ENCODE measurements around the gene GHRL.
"Not testable (repeated sequence)": the region's sequence is repeated elsewhere in the genome, so short reads cannot be mapped to it uniquely, and the experiment has no call there.

Gene GHRL

DNA sequence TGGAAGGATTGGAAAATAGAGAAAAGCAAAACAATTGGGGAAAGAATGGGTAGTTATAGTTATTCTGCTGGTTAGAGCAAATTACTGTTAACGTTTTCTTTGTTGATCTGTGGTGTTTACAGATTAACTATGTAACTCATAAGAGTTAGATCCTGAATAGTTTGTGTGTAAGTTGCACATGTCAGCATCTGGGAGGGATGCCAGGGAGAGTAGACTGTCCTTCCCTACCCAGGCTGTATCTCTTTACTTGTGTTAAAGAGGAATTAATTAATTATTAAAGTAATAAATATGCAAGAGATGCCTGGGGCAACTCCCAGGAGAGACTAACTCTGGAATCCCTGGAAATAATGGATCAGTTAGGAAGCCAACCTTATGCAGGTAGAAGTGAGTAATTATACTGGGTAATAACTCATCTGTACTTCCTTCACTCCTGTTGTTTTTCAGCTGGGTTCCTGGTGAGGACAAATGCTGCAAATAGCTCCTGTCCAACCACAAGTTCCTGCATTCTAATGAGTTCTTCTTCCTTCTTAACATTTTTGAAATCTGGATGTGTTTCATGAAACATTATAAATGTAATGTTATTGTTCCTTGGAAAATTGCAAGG is 18.9 kb downstream of the GHRL start:
- DNase-seq (ENCODE audit: low spot score) = no peak

DNA sequence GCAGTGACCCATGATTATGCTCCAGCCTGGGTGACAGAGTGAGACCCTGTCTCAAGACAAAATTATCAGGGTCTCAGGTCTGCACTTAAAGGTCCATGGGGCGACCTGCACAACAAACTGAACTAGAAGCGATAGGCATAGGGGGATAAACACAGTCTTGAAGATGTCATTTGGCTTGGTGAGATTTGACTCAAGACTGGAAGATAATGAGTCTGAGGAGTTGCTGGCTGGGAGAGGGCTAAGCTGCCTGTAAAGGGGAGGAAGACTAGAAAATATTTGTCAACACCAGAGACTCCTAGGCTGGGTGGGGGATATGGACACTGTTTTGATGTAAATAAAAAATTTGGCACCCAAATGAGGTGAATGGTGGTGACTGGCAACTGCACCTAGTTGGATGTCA is 19.8 kb downstream of the GHRL start:
- no peak for DNase-seq (ENCODE audit: low spot score)

DNA sequence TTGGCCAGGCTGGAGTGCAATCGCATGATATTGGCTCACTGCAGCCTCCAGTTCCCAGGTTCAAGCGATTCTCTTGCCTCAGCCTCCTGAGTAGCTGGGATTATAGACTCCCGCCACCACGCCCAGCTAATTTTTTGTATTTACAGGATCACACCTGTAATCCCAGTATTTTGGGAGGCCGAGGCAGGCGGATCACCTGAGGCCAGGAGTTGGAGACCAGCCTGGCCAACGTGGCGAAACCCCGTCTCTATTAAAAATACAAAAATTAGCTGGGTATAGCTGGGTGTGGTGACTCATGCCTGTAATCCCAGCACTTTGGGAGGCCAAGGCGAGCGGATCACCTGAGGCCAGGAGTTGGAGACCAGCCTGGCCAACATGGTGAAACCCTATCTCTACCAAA is 20.3 kb downstream of the GHRL start:
- DNase-seq (ENCODE audit: low spot score) = not testable (repeated sequence)

DNA sequence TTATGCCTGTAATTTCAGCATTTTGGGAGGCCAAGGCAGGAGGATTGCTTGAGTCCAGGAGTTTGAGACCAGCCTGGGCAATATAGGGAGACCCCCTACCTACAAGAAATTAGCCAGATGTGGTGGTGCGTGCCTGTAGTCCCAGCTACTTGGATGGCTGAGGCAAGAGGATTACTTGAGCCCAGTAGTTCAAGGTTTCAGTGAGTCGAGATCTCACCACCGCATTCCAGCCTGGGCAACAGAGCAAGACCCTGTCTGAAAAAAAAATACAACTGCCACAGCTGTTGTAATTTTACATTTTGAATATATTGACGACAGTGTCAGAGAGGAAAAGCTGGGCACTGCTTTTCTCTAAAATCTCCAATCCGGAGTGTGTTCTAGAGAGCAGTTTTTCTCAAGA is 23.3 kb downstream of the GHRL start:
- no peak for DNase-seq (ENCODE audit: low spot score)

DNA sequence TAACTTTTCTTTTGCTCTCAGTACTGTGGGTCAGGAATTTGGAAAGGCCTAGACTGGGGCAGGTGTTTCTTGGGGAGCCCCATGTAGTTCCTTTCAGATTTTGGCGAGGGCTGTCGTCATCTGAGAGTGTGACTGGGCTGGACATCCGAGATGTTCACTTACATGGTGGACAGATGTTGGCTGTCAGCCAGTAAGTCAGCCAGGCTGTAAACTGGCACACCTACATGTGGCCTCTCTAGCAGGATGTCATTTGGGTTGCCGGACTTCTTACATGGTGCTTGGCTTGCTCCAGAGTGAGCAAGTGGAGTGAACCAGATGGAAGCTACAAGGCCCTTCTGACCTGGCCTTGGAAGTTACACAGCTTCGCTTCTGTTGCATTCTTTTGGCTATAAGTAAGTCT is 23.8 kb downstream of the GHRL start:
- DNase-seq (ENCODE audit: low spot score) = peak; percentile 54

DNA sequence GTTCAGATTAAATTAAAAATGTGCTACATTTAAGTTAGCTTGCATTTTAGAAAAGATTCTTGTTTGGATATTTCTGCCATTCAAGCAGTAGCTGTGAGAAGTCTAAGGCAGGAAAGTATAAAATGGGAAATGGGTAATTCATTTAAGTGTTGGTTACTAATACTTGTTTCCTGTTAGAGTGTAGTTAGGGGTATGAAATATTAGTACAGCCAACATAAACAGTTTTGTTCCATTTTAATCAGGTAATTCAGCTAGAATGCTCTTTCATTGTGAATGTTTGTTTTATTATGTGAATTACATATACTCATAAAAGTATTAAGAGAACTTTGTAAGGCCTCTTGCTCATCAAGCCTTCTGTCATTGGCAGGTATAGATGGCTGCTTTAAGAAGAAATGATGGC is 24.6 kb downstream of the GHRL start:
- no peak for DNase-seq (ENCODE audit: low spot score)

DNA sequence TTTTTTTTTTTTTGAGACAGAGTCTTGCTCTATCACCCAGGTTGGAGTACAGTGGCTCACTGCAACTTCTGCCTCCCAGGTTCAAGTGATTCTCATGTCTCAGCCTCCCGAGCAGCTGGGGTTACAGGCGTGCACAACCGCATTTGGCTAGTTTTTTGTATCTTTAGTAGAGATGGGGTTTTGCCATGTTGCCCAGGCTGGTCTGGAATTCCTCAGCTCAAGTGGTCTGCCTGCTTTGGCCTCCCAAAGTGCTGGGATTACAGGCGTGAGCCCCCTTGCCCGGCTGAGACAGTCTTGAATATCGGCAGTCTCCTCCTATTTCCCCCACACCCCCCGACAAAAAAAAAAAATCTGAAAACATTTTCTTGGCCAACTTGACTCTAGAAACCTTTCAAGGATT is 25.8 kb downstream of the GHRL start:
- DNase-seq (ENCODE audit: low spot score) = not testable (repeated sequence)

DNA sequence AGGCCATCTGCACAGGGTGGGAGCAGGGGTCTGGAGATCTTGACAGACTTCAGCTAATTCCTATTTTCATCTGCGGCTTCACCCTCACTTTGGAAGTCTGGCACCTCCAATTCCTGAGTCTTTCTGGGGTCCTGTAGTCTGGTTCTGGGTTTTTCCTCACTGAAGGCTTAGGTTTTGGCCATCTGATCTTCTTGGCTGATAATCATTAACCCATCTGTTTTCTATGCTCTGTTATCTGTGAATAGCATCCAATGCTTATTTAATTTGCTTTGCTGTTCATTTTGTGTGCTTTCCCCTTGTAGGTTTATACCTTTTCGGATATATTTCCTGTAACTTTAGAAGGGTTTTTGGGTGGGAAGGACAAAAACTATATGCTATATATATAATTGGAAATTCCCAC is 26.9 kb downstream of the GHRL start:
- DNase-seq (ENCODE audit: low spot score) = no peak

DNA sequence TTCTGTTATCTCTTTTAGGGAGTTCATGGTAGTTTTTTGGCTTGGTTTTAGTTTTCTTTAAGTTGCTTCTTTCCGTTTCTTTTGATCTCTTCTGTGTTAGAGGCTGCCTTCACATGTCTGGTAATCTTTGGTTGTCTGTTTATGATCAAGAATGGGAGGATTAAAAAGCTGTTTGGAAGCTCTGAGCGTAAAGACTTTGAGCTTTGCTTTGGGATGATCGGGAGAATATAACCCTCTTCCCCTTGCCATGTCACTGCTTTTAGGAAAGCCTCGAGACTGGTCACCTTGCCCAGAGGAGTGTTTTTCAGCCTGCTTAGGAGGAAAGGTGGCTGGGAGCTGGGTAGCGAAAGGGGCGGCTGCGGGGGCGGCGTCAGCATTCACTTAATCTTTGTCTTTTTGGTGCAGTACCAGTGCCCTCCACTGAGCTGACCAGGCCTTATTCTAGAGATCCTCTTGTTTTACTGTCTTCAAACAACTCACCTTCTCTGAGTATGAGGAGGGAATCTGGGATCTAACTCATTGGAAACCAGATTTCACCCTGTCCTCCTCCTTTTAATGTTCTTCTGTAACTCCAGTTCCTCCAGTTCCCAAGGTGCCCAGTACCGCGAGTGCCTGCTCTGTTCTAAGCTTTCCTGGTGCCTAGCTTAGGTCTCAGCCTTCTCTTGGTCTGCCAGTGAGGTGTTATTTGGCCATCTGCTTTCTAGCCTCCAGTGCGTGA is 28.9 kb downstream of the GHRL start:
- peak; percentile 46 for DNase-seq (ENCODE audit: low spot score)

DNA sequence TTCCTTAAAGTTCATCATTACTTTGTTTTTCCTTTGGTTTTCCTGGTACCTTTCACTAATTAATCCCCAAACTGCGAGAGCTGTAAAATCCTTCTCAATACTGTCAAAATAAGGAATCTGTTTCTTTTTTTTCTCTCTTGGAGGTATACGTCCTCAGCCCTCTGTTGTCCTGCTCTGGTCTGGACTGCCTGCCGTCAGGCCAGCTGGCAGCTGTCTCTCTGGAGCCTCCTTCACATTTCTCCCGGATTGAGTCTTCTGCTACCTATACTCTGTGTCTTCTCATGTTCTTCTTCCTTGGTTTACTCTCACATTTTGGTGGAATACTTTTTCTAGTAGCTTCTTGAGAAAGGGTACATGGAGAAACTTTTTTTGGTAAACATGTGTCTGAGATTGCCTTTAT is 30.7 kb downstream of the GHRL start:
- DNase-seq (ENCODE audit: low spot score) = peak; percentile 66

DNA sequence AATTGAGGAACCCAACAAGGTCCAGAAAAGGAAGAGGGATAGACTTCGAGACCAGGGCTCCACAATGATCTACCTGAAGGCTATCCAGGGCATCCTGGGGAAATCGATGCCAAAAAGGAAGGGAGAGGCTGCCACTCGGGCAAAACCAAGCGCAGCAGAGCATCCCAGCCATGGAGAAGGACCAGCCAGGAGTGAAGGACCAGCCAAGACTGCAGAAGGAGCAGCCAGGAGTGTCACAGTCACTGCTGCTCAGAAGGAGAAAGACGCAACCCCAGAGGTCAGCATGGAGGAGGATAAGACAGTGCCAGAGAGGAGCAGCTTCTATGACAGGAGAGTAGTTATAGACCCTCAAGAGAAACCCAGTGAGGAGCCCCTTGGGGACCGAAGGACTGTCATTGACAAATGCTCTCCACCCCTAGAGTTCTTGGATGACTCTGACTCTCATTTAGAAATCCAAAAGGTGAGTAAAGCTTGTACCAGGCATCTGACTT is 32.5 kb downstream of the GHRL start:
- no peak for DNase-seq (ENCODE audit: low spot score)

DNA sequence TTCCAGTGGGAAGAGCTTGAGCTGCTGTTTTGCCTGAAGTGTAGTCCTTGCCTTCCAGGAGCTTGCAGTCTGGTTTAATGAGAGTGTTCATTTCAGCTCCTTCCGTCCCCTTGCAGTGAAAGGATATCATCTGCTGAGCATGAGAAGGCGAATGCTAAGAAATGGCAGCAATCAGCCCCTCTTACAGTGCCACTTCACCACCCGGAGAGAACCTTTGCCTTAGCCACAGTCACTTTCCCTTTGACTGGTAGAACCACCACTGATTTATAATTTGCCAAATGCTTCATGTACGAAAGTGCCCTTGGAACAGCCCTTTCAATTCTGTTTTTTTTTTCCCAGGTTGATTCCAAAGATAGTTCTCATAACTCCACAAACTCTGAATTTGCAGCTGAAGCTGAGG is 32.9 kb downstream of the GHRL start:
- no peak for DNase-seq (ENCODE audit: low spot score)

DNA sequence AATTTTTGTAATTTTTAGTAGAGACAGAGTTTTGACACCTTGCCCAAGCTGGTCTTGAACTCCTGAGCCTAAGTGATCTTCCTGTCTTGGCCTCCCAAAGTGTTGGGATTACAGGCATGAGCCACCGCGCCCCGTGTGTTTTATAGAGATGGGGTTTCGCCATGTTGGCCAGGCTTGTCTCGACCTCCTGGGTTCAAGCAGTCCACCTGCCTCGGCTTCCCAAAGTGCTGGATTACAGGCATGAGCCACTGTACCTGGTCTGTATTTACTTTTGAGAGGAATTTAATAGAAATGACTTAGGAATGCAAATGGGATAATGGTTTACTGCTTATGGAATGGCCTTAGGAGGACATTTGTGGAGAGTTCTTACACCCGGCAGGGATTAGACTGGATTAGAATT is 33.7 kb downstream of the GHRL start:
- no peak for DNase-seq (ENCODE audit: low spot score)

DNA sequence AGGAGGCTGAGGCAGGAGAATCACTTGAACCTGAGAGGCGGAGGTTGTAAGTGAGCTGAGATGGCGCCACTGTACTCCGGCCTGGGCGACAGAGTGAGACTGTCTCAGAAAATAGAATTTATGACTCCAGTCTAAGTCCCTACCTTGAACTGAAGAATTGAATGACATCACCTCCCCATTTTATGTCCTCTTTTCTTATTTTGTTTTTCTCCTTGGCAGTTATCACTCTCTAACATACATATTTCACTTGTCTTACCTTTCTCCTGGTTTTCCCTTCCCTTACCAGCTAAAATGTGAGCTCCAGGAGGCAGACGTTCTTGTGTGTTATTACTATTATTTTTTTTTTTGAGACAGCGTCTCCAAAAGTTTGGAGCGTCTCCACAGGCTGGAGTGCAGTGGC is 36.9 kb downstream of the GHRL start:
- DNase-seq (ENCODE audit: low spot score) = no peak

DNA sequence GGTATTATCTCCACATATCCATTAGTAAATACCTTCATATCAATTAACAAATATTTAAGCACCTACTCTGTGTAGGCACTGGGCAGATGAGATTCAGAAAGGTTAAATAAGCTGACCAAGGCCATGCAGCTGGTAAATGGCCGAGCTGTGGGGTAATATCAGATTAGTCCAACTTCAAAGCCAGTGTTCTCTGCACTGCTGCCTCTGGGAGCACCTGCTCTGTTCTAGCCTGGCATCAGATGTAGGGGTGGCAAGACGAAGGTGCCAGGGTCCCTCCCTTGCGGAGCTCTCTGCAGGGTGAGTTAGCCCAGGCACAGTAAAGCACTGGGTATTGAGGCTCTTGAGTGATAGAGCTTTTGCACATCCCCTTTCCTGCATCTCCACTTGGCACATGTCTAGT is 39.0 kb downstream of the GHRL start:
- no peak for DNase-seq (ENCODE audit: low spot score)

DNA sequence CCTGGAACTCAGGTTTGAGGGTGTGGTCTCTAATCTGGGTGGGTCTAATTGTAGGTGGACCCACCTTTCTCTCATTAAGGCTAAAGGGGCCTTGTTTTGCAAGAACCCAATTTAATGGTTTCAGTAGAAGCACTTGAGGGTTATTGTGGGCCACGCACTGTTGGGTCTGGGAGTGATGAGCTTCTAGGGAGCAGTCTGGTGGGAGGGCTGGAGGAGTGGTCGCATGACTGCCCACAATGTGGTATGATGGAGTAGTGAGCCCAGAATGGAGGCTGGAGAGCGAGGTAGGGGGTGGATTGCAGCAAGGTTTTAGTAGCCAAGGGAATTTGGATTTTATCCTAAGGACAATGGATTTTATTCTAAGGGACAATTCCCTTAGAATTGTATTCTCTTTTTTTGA is 41.7 kb downstream of the GHRL start:
- no peak for DNase-seq (ENCODE audit: low spot score)

DNA sequence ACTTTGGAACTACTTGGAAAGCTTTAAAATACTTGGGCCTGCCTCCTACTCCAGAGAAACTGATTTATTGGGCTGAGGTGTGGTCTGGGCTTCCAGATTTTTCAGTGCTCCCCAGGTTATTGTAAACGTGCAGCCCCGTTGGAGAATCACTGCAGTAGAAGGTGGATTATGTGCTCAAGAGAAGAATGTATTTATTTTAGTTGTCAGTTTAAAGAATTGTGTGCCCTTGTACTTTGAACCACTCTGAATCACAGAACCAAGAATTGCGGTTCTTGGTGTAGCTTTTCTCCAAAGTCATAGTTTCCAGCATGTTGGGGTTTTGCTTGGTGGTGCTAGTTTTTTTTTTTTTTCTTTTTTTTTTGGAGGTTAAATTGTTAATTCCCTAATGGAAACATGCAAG is 42.9 kb downstream of the GHRL start:
- no peak for DNase-seq (ENCODE audit: low spot score)

DNA sequence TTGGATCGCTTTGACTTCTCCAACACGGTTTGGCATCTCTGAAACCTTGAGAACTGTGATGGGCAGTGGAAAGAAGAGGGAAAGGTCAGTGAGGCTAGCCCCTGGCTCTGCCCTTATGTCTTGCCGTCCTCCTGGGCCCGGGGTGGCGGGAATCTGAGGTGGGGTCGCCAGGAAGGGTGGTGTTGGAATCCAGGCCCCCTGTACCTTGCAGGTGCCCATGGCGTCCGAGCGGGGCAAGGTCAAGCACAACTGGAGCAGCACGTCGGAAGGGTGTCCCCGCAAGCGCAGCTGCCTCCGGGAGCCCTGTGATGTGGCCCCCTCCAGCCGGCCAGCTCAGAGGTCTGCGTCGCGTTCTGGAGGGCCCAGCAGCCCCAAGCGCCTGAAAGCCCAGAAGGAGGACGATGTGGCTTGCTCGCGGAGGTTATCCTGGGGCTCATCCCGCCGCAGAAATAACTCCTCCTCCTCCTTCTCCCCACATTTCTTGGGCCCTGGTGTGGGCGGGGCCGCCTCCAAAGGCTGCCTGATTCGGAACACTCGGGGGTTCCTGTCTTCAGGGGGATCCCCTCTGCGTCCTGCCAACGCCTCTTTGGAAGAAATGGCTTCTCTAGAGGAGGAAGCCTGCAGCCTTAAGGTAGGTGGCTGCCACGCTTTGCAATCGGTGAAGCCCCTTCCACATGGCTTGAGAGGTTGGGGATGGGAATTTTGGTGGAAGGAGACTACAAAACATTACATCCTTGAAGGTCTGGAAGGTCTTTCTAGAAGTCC is 43.6 kb downstream of the GHRL start:
- peak; percentile 20 for DNase-seq (ENCODE audit: low spot score)

DNA sequence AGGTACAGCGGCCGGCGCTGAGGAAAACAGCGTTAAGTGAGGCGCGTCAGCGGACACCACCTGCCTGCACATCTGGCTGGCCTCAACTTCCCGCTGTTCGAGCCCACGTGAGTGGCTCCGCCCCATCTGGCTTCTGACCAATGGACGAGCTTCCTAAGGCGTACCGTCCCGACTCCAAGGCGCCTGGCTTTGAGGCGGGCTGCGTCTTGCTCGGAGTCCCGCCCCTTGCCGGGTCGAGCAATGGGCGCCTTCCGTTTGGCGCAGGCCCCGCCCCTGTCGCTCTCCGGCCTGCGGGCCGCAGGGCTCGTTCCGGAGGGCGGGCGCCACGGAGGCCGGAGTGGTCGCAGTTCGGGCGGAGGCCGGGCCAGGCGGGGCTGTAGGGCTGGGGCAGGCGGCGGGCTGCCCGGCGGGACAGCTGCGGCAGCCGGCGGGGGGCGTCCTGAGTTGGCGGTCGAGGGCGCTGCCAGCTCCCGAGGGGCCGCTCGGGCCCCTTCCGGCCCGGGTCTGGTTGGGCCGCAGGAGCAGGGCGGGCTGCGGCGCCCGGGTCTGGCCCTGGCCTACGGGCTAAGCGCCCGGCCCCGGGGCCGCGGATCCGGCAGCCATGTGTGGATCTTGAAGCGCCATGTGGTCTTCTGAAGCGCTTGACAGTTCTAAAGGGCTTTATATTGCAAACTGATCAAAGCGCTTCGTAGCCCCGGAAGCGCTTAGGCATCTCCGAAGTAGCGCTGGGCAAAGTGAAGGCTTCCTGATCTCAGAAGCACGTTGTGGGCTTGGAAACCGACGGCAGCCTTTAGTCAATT is 44.4 kb downstream of the GHRL start, which contains the start of gene TATDN2:
Gene TATDN2, plus strand, starts transcription at position 276 of the 800 bp plus-strand sequence. CDS start 742 bp downstream, outside the sequence.
- DNase-seq (ENCODE audit: low spot score) = peak; percentile 96

DNA sequence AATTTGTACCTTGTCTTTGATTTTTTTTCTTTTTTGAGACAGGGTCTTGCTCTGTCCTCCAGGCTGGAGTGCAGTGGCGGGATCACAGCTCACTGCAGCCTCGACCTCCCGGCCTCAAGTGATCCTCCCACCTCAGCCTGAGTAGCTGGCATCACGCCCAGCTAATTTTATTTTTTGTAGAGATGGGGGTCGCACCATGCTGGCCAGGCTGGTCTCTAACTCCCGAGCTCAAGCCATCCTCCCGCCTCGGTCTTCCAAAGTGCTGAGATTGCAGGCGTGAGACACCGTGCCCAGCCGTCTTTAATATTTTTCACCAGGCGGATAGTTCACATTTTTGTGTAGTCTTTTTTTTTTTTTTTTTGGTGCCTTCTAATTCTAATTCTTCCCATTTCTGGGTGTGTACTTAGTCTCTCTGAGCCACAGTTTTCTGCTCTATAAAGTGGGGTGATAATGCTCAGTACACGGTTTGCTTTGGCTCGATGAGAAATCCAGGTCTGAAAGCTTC is 45.0 kb downstream of the GHRL start:
- DNase-seq (ENCODE audit: low spot score) = no peak

DNA sequence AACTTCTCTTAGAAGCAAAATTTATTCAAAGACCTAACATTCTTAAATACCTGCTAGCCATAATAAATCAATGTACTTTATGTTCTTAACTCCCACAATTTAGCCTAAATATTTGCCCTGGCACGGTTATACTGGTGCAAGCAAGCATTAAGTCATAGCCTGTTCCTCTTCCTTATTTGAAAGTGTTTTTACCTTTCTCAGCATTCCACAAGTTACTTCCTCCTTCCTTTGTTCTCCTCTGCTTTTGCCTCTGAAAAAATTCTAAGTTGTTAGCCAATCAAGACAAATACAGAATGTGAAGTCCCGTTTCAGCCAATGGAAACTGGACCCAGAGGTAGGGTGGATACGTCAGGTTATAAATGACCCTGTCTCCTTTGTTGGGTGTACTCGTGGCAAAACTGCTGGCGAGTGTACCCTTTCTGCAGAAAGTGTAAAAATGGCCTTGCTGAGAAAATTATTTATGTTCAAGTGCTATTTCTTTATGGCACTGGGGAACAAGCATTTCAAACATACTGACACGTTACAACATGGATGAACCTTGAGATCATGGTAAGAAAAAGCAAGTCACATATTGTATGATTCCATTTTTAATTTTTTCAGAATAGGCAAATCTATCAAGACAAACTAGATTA is 47.5 kb downstream of the GHRL start:
- no peak for DNase-seq (ENCODE audit: low spot score)

DNA sequence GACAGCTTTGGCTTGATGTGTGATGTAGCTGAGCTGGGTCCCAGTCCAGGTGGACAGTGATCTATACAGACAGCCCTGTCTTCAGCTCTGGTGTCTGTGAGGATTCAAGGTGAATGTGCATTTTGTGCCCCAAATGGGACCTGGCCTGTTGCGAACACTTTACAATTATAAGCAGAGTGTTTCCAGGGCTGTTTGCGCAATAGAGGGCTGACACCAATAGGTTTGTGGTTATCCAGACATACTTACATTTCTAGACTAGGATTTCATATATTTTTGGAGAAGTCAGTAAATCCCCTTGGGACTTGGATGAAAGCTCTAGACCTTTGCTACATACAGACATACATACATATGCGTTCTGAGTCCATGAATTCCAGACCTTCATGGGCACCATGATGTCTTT is 48.7 kb downstream of the GHRL start:
- no peak for DNase-seq (ENCODE audit: low spot score)

Measured in cerebellar cortex (tissue), 1 donor.